HUDEP-2 (cell line): ENCODE measurements around the gene ATP1A1.

Source experiments
- DNase-seq, 76 experiments: peaks; one replicate each; lab custom pipeline; 2025; ENCODE audit not compliant: unreplicated experiment in 76 of 76; lab: John Stamatoyannopoulos, UW

Gene ATP1A1

GRCh38 chr1:116368241-116368640 lies 4.8 kb upstream of the ATP1A1 start:
- DNase-seq = no peak

GRCh38 chr1:116370181-116370580 lies 2.9 kb upstream of the ATP1A1 start:
- no peak for DNase-seq

- no peak for DNase-seq
These were observed 1.3 kb upstream of the ATP1A1 start for GRCh38 chr1:116371752-116372151.

GRCh38 chr1:116372191-116372590 lies 853 bp upstream of the ATP1A1 start:
- no peak for DNase-seq

- peak in 53 of 76 experiments; percentile 6 to 67 (median 41) for DNase-seq
These were observed 648 bp downstream of the ATP1A1 start for GRCh38 chr1:116373431-116374352.

GRCh38 chr1:116374353-116375147 lies 1.5 kb downstream of the ATP1A1 start:
- DNase-seq = no peak

- DNase-seq = no peak
These were observed 2.3 kb downstream of the ATP1A1 start for GRCh38 chr1:116375148-116375886.

GRCh38 chr1:116375887-116376728 lies 3.1 kb downstream of the ATP1A1 start:
- DNase-seq = peak in 28 of 76 experiments; percentile 2 to 38 (median 16)

- no peak for DNase-seq
These were observed 3.7 kb downstream of the ATP1A1 start for GRCh38 chr1:116376729-116377086.

GRCh38 chr1:116377541-116378529 lies 4.8 kb downstream of the ATP1A1 start:
- peak in 40 of 76 experiments; percentile 5 to 57 (median 20) for DNase-seq

- DNase-seq = no peak
These were observed 6.1 kb downstream of the ATP1A1 start for GRCh38 chr1:116379057-116379630.

- DNase-seq = no peak
These were observed 6.8 kb downstream of the ATP1A1 start for GRCh38 chr1:116379674-116380498.

- no peak for DNase-seq
These were observed 7.6 kb downstream of the ATP1A1 start for GRCh38 chr1:116380499-116381242.

- DNase-seq = no peak
These were observed 9.3 kb downstream of the ATP1A1 start for GRCh38 chr1:116382321-116382720.

- no peak for DNase-seq
These were observed 9.9 kb downstream of the ATP1A1 start for GRCh38 chr1:116382857-116383483.

- DNase-seq = no peak
These were observed 13.0 kb downstream of the ATP1A1 start for GRCh38 chr1:116386042-116386441.

GRCh38 chr1:116387551-116387950 lies 14.5 kb downstream of the ATP1A1 start:
- DNase-seq = no peak
